ENCODE data around the gene FAM118A.
A peak's percentile ranks its signal among the peaks of the same experiment; 100 is the strongest.

DNA sequence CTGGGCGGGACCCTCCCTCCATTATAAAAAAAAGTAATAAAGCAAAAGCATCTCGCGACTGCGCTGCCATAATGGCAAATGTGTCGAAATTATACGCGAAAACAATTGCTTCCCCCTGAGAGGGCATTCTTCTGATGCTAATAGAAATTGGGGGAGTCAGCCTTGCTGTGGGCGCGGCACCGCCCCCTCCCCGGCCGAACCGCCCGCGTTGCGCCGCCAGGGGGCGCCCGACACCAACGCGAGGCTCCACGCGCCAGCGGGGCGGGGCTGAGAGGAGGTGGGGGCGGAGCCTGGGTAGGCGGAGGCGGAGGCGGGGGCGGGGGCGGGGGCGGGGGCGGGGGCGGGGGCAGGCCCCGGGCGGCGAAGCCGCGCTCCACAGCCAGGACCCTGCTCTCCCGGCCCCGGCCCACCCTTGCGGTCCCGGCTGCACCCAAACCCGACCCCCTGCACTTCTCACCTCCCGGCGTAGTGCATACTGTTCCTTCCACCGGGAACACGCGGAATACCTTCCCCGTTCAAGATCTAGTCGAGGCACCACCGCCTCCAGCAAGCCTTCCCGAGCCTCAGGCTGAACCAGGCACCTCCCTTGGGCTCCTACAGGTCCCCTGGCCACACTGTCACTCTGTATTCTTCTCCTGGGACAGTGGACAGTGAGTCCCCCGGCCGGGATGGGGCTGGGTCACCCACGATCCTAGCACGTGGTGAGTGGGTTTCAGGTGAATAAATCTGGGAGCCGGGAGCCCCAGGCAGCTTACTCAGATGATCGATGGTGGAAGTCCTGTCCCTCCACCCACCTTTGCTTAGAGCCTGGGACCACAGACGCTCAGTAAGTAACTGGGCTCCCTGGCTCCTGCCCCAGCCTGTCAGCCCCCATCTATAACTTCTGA, 40.5 kb upstream of the FAM118A start:
- TF ChIP-seq, protein P1, sequence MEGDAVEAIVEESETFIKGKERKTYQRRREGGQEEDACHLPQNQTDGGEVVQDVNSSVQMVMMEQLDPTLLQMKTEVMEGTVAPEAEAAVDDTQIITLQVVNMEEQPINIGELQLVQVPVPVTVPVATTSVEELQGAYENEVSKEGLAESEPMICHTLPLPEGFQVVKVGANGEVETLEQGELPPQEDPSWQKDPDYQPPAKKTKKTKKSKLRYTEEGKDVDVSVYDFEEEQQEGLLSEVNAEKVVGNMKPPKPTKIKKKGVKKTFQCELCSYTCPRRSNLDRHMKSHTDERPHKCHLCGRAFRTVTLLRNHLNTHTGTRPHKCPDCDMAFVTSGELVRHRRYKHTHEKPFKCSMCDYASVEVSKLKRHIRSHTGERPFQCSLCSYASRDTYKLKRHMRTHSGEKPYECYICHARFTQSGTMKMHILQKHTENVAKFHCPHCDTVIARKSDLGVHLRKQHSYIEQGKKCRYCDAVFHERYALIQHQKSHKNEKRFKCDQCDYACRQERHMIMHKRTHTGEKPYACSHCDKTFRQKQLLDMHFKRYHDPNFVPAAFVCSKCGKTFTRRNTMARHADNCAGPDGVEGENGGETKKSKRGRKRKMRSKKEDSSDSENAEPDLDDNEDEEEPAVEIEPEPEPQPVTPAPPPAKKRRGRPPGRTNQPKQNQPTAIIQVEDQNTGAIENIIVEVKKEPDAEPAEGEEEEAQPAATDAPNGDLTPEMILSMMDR (IDR thresholded peaks at IDR 0.05): peak; percentile 94 to 99 (median 98)
- TF ChIP-seq POLR2A (IDR thresholded peaks at IDR 0.05) (peak; percentile 52), POLR2AphosphoS5 (IDR thresholded peaks at IDR 0.05) (peak; percentile 31)

Measured in prostate gland (tissue), 2 donors.